ENCODE data around the gene CRHR1. TPM values are rescaled to one million over a fixed set of nuclear protein-coding genes. Genes with fewer than 3 reads are reported as not detected.

Gene CRHR1
- total RNA-seq, 1 experiment from 2014 or later: 1.6 TPM

DNA sequence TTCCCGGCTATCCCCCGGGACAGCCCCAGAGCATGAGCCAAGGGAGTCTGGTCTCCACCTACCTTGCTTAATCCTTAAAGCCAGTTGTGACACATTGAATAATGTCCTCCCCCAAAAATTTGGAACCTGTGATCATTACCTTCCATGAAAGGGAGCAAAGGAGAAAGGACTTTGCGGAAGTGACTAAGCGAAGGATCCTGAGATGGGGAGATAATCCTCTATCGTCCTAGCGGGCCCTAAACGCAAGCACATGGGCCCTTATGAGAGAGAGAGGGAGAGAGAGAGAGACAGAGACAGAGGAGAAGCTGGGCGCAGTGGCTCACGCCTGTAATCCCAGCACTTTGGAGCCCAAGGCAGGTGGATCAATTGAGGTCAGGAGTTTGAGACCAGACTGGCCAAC, 70.1 kb downstream of the CRHR1 start:
- ATAC-seq (no peak), DNase-seq (ENCODE audit: low spot score) (no peak)
- CTCF ChIA-PET: interaction anchor here (0.8 to 1.8 kb wide), 4 partner anchors 117 to 218 kb away, joined by 4 to 9 read pairs (median 4); no protein-coding TSS in a partner anchor
- no peaks in the 10 kb centered on the region for H3K4me1 Mint-ChIP-seq
- no peak overlapping the region for H3K27ac Mint-ChIP-seq
- TF ChIP-seq GRHL2 (CRISPR knock-in tag; IDR thresholded peaks at IDR 0.05; ENCODE audit: insufficient replicate concordance, severe bottlenecking) (no peak), ELF4 (CRISPR knock-in tag; IDR thresholded peaks at IDR 0.05; ENCODE audit: low read depth) (no peak), MLX (CRISPR knock-in tag; IDR thresholded peaks at IDR 0.05) (no peak), ZBTB43 (CRISPR knock-in tag; IDR thresholded peaks at IDR 0.05) (no peak), RORB (CRISPR knock-in tag; IDR thresholded peaks at IDR 0.05) (no peak), PRRX2 (CRISPR knock-in tag; IDR thresholded peaks at IDR 0.05) (no peak), TP53 (CRISPR knock-in tag; IDR thresholded peaks at IDR 0.05) (no peak), CREB1 (CRISPR knock-in tag; IDR thresholded peaks at IDR 0.05) (no peak), FOXK1 (CRISPR knock-in tag; IDR thresholded peaks at IDR 0.05) (no peak), TEAD1 (CRISPR knock-in tag; IDR thresholded peaks at IDR 0.05) (no peak), FOXP1 (CRISPR knock-in tag; IDR thresholded peaks at IDR 0.05; ENCODE audit: borderline replicate concordance) (no peak), MXD4 (CRISPR knock-in tag; IDR thresholded peaks at IDR 0.05; ENCODE audit: borderline replicate concordance) (no peak), IRF1 (CRISPR knock-in tag; IDR thresholded peaks at IDR 0.05) (no peak), SMAD3 (CRISPR knock-in tag; IDR thresholded peaks at IDR 0.05; ENCODE audit: borderline replicate concordance) (no peak), ZNF281 (CRISPR knock-in tag; IDR thresholded peaks at IDR 0.05) (no peak), ZNF138 (CRISPR knock-in tag; conservative IDR thresholded peaks at IDR 0.05) (no peak)
- TF ChIP-seq, protein P1, sequence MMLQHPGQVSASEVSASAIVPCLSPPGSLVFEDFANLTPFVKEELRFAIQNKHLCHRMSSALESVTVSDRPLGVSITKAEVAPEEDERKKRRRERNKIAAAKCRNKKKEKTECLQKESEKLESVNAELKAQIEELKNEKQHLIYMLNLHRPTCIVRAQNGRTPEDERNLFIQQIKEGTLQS (CRISPR knock-in tag; conservative IDR thresholded peaks at IDR 0.05): no peak
- POLR2A ChIA-PET: no interaction called here
- peaks cover 6% of the 10 kb centered on the region for H3K9me3 Mint-ChIP-seq
- no peak overlapping the region for H3K4me3 Mint-ChIP-seq
- no peaks in the 10 kb centered on the region for H3K36me3 Mint-ChIP-seq
- peaks cover 5% of the 10 kb centered on the region for H3K27me3 Mint-ChIP-seq (ENCODE audit: low read depth)

GRCh38 chr17:45855691-45856336, 71.7 kb downstream of the CRHR1 start:
- Mint-ChIP-seq H3K36me3 (no peaks in the 10 kb centered on the region), H3K27me3 (ENCODE audit: low read depth) (peaks cover 5% of the 10 kb centered on the region), H3K9me3 (peaks cover 6% of the 10 kb centered on the region), H3K4me1 (no peaks in the 10 kb centered on the region), H3K27ac (no peak overlapping the region), H3K4me3 (no peak overlapping the region)
- ATAC-seq (no peak), DNase-seq (ENCODE audit: low spot score) (no peak)
- ChIA-PET CTCF (interaction anchor here (0.7 to 1.8 kb wide), 4 partner anchors 59 to 216 kb away, joined by 3 to 9 read pairs (median 4); no protein-coding TSS in a partner anchor), POLR2A (no interaction called here)
- TF ChIP-seq RELA (CRISPR knock-in tag; IDR thresholded peaks at IDR 0.05; ENCODE audit: borderline replicate concordance) (no peak), MLX (CRISPR knock-in tag; IDR thresholded peaks at IDR 0.05) (no peak), JUN (CRISPR knock-in tag; IDR thresholded peaks at IDR 0.05) (no peak), E2F4 (CRISPR knock-in tag; IDR thresholded peaks at IDR 0.05; ENCODE audit: borderline replicate concordance, low read depth) (no peak)
- TF ChIP-seq, protein P2, sequence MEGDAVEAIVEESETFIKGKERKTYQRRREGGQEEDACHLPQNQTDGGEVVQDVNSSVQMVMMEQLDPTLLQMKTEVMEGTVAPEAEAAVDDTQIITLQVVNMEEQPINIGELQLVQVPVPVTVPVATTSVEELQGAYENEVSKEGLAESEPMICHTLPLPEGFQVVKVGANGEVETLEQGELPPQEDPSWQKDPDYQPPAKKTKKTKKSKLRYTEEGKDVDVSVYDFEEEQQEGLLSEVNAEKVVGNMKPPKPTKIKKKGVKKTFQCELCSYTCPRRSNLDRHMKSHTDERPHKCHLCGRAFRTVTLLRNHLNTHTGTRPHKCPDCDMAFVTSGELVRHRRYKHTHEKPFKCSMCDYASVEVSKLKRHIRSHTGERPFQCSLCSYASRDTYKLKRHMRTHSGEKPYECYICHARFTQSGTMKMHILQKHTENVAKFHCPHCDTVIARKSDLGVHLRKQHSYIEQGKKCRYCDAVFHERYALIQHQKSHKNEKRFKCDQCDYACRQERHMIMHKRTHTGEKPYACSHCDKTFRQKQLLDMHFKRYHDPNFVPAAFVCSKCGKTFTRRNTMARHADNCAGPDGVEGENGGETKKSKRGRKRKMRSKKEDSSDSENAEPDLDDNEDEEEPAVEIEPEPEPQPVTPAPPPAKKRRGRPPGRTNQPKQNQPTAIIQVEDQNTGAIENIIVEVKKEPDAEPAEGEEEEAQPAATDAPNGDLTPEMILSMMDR (IDR thresholded peaks at IDR 0.05): no peak
- TF ChIP-seq, protein P3, sequence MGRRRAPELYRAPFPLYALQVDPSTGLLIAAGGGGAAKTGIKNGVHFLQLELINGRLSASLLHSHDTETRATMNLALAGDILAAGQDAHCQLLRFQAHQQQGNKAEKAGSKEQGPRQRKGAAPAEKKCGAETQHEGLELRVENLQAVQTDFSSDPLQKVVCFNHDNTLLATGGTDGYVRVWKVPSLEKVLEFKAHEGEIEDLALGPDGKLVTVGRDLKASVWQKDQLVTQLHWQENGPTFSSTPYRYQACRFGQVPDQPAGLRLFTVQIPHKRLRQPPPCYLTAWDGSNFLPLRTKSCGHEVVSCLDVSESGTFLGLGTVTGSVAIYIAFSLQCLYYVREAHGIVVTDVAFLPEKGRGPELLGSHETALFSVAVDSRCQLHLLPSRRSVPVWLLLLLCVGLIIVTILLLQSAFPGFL (CRISPR knock-in tag; IDR thresholded peaks at IDR 0.05; ENCODE audit: borderline replicate concordance): no peak
